Ectodermal cell (in vitro differentiated cells): ENCODE data around the gene IFT74. TPM values are rescaled to one million over a fixed set of nuclear protein-coding genes. Genes with fewer than 3 reads are reported as not detected.

Source experiments
- H3K27ac ChIP-seq: 2 replicates; pipeline ENCODE4 v1.7.0; 2013; ENCODE audit warnings: mild to moderate bottlenecking, low read depth, low read length; ENCODE audit not compliant: insufficient read depth, poor library complexity, severe bottlenecking
- H3K27me3 ChIP-seq: 2 replicates; pipeline ENCODE4 v1.7.0; 2013; ENCODE audit warnings: mild to moderate bottlenecking, low read length; ENCODE audit not compliant: insufficient read depth, control insufficient read depth, poor library complexity, severe bottlenecking
- H3K36me3 ChIP-seq: one replicate; pipeline ENCODE4 v1.7.0; 2013; ENCODE audit warnings: low read length; ENCODE audit not compliant: control insufficient read depth, insufficient read depth
- H3K4me1 ChIP-seq: one replicate; pipeline ENCODE4 v1.7.0; 2013; ENCODE audit warnings: low read length; ENCODE audit not compliant: control insufficient read depth, insufficient read depth
- H3K4me3 ChIP-seq: 2 replicates; pipeline ENCODE4 v1.7.0; 2013; ENCODE audit warnings: low read depth, low read length, control low read depth; ENCODE audit not compliant: insufficient read depth
- H3K9me3 ChIP-seq: 2 replicates; pipeline ENCODE4 v1.7.0; 2013; ENCODE audit warnings: mild to moderate bottlenecking, low read length, moderate library complexity; ENCODE audit not compliant: control insufficient read depth
- WGBS, 2 experiments: methylation state at CpG; one replicate each; pipeline ENCODE4 v1.1.7; 2013; ENCODE audit warnings: missing lambda C conversion rate in 2 of 2; 5-methylcytosine and 5-hydroxymethylcytosine counted together
- polyA plus RNA-seq, 4 experiments: library from polyadenylated mRNA; stranded (reverse); fragments of 50-300 nt; gene quantifications; one replicate each; pipeline ENCODE4 v1.2.3, GENCODE V29; 2013

The IFT74 gene
- 31.1 TPM for polyA plus RNA-seq (2013, experiment 1 of 4)
- polyA plus RNA-seq (2013, experiment 2 of 4) = 28.7 TPM
- 28.8 TPM for polyA plus RNA-seq (2013, experiment 3 of 4)
- polyA plus RNA-seq (2013, experiment 4 of 4) = 32.9 TPM

- WGBS, 2 experiments = 6 to 7% methylated on average over 53 of the region's 53 CpGs
- Histone ChIP-seq H3K36me3 (no peaks in the 10 kb centered on the region), H3K4me1 (peaks cover 16% of the 10 kb centered on the region), H3K4me3 (peak within 1 kb of the TSS; percentile 61), H3K27me3 (no peaks in the 10 kb centered on the region), H3K27ac (peak within 1 kb of the TSS; percentile 96), H3K9me3 (no peaks in the 10 kb centered on the region)
Measured at GRCh38 chr9:26955921-26956859, at the start of gene IFT74. Gene IFT74 (plus strand): TSS chr9:26956412. CDS start chr9:26961968, 5,556 bp downstream.

GRCh38 chr9:26913138-26913668, 43.0 kb upstream of the IFT74 start:
- Histone ChIP-seq H3K27ac (no peak overlapping the region), H3K36me3 (peaks cover 13% of the 10 kb centered on the region), H3K27me3 (no peaks in the 10 kb centered on the region), H3K4me1 (no peaks in the 10 kb centered on the region), H3K9me3 (no peaks in the 10 kb centered on the region), H3K4me3 (no peak overlapping the region)
- 97 to 100% methylated on average over 2 of the region's 2 CpGs for WGBS, 2 experiments

GRCh38 chr9:26919698-26920097, 36.5 kb upstream of the IFT74 start:
- no peaks in the 10 kb centered on the region for H3K27me3 ChIP-seq
- no peaks in the 10 kb centered on the region for H3K4me1 ChIP-seq
- 88 to 94% methylated on average over 1 of the region's 1 CpG for WGBS, 2 experiments
- peaks cover 23% of the 10 kb centered on the region for H3K36me3 ChIP-seq
- H3K27ac ChIP-seq = no peak overlapping the region
- H3K4me3 ChIP-seq = no peak overlapping the region
- H3K9me3 ChIP-seq = no peaks in the 10 kb centered on the region

GRCh38 chr9:26925609-26926008, 30.6 kb upstream of the IFT74 start:
- Histone ChIP-seq H3K9me3 (no peaks in the 10 kb centered on the region), H3K27ac (no peak overlapping the region), H3K4me3 (no peak overlapping the region), H3K27me3 (no peaks in the 10 kb centered on the region), H3K4me1 (no peaks in the 10 kb centered on the region), H3K36me3 (peaks cover 17% of the 10 kb centered on the region)
- WGBS, 2 experiments = 99 to 100% methylated on average over 3 to 4 of the region's 4 CpGs

GRCh38 chr9:26928902-26929495, 27.2 kb upstream of the IFT74 start:
- Histone ChIP-seq H3K27me3 (no peaks in the 10 kb centered on the region), H3K36me3 (peaks cover 6% of the 10 kb centered on the region), H3K4me1 (no peaks in the 10 kb centered on the region), H3K4me3 (no peak overlapping the region), H3K9me3 (no peaks in the 10 kb centered on the region), H3K27ac (no peak overlapping the region)
- WGBS, 2 experiments = 93 to 96% methylated on average over 8 of the region's 8 CpGs

- Histone ChIP-seq H3K36me3 (no peaks in the 10 kb centered on the region), H3K9me3 (no peaks in the 10 kb centered on the region), H3K27me3 (no peaks in the 10 kb centered on the region), H3K4me1 (peaks cover 3% of the 10 kb centered on the region), H3K27ac (no peak overlapping the region), H3K4me3 (no peak overlapping the region)
Measured at GRCh38 chr9:26935847-26936246, 20.4 kb upstream of the IFT74 start.

GRCh38 chr9:26937816-26938371, 18.3 kb upstream of the IFT74 start:
- Histone ChIP-seq H3K4me3 (no peak overlapping the region), H3K4me1 (peaks cover 3% of the 10 kb centered on the region), H3K27me3 (no peaks in the 10 kb centered on the region), H3K36me3 (no peaks in the 10 kb centered on the region), H3K9me3 (no peaks in the 10 kb centered on the region), H3K27ac (no peak overlapping the region)
- 88 to 92% methylated on average over 3 of the region's 3 CpGs for WGBS, 2 experiments

GRCh38 chr9:26939955-26940711, 16.1 kb upstream of the IFT74 start:
- 92 to 100% methylated on average over 1 to 3 of the region's 3 CpGs for WGBS, 2 experiments
- no peaks in the 10 kb centered on the region for H3K9me3 ChIP-seq
- H3K36me3 ChIP-seq = peaks cover 2% of the 10 kb centered on the region
- H3K27ac ChIP-seq = no peak overlapping the region
- no peak overlapping the region for H3K4me3 ChIP-seq
- H3K4me1 ChIP-seq = peaks cover 3% of the 10 kb centered on the region
- no peaks in the 10 kb centered on the region for H3K27me3 ChIP-seq

- WGBS, 2 experiments = 100% methylated on average over 1 of the region's 1 CpG
- Histone ChIP-seq H3K27ac (no peak overlapping the region), H3K4me3 (no peak overlapping the region), H3K36me3 (peaks cover 2% of the 10 kb centered on the region), H3K4me1 (peaks cover 7% of the 10 kb centered on the region), H3K9me3 (no peaks in the 10 kb centered on the region), H3K27me3 (no peaks in the 10 kb centered on the region)
Measured at GRCh38 chr9:26940779-26941178, 15.4 kb upstream of the IFT74 start.
